Hematopoietic multipotent progenitor cell treated with erythropoietin and hydrocortisone succinate and interleukin-3 and kit ligand, for 17 days (in vitro differentiated cells): ENCODE measurements around the gene F12.

Source experiments
- DNase-seq: peaks from one replicate; pipeline ENCODE4 v3.0.0-alpha.2; 2015; ENCODE audit warnings: low spot score

F12 gene

DNA sequence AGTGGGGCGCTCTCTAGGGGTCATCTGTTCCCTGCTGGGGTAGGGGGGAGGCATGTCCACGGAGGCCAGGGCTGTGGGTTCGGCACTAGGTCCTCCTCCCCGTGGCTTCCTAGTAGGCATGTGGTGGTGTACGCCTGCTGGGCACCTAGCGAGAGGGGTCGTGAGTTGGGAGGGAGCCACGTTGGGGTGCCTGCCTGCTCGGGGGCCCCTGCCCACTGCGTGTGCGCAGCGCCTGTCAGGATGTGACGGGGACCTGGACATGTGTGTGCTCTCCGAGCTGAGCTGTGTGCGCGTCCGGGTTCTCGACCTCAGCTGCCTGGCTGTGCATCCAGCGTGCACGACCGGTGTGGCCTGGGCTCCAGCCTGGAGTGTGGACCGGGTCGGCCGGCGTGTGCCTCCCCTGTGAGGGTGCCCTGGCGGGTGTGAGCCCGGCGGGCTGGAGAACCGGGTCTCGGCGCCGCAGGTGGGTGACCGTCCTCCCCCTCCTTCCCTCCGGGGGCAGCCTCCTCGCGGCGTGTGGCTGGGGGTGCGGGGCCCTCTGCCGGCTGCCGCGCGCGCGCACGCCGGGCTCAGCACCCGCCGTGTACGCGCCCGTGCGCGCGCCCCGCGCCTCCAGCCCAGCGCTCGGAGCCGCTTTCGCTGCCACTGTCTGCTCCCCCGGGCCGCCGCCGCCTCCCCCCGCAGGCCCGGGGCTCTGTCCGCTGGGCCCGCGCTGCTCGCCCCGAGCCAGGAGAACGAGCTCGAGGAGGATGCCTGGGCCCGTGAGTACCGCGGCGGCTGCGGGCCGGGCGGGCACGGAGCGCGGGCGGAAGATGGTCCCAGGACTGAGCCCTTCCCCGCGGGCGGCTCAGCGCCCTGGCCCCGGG lies 37.1 kb upstream of the F12 start, which contains the start of gene PRR7:
TSS of gene PRR7 (plus strand) at position 615 of the 866 bp plus-strand sequence. CDS start 8,254 bp downstream, outside the sequence.
- no peak for DNase-seq

DNA sequence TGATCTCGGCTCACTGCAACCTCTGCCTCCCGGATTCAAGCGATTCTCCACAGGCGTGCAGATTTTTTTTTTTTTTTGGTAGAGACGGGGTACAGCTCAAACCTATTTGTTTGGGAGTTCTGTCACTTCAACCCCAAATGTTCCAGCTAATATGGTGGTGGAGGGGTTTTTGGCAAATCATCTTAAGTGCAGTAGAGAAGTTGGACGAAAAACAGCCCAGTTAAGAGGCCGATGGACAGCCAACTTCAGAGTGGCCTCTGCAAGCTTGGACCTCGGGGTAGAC lies 36.5 kb upstream of the F12 start:
- DNase-seq = no peak

DNA sequence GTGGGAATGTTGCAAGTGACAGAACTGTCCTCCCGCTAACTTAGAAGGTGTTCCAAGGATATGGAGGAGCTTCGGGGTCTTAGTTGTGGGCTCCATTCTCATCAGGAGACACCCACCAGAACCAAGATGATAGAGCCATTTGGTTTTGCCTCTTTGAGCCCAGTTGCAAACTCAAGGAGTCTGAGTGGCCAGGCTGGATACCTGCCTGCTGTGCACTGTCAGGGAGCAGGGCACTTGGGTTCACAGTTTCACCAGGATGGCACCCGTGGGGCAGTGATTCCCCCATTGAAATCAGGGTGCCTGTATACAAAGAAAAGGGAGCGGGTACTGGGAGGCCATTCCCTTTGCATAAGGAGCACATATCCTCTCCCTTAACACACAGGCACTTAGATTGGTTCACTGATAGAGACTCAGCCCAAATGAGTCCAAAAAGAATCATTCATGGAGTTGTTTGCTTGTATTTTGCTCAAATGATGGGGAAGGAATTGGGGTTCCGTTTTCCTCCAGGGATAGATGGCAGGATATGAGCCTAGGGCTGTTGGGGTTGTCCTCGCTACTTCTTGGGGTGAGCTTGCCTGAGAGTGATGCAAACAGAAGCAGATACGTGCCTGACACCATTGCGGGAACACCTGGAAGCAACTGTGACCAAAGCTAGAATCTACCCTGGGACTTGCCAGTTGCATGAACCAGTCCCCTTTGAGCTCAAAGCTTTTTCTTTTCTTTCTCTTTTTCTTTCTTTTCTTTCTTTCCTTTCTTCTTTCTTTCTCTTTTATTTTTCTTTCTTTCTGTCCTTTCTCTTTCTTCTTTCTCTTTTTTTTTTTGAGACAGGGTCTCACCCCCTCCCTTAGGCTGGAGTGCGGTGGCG lies 35.9 kb upstream of the F12 start:
- DNase-seq = no peak

DNA sequence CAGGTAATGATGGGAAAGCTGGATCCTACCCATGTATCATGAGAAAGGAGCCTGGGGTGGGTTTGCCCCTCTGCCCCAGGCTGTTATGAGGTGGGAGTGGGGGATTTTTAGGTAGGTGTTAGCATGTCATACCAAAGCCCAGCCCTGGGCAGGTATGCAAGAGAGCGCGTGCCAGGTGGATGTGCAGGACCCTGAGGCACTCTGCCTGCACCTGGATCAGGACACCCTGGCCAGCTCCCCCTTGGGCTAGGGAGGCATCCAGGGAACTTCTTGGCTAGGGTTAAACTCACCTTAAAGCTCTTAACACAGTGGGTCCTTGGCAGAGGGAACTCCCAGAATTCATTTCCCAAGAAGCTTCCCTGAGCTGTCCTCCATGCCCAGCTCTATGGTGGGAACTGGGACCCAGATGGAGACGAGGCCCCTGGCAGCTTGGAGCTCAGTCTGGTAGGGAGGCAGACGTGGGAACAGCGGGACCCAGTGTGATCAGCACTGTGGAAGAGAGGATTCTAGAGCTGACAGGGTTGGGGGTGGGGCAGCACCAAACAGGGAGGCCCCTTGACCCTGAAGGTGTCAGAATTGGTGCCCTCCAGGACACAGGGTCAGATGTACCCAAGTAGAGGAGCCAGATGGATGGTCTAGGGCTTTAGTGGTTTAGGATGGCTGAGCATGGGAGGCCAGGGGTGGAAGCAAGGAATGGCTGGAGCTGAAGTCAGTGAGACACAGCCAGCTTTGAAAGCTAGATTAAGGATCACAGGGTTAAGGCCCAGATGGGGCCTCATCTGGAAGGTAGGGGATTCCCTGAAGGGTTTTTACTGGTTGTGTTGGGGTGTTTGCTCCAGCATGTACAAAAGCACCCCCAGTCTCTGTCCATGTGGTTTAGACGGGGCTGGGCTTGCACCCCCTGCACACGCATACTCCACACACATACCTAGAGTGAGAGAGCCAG lies 35.0 kb upstream of the F12 start:
- DNase-seq = no peak

DNA sequence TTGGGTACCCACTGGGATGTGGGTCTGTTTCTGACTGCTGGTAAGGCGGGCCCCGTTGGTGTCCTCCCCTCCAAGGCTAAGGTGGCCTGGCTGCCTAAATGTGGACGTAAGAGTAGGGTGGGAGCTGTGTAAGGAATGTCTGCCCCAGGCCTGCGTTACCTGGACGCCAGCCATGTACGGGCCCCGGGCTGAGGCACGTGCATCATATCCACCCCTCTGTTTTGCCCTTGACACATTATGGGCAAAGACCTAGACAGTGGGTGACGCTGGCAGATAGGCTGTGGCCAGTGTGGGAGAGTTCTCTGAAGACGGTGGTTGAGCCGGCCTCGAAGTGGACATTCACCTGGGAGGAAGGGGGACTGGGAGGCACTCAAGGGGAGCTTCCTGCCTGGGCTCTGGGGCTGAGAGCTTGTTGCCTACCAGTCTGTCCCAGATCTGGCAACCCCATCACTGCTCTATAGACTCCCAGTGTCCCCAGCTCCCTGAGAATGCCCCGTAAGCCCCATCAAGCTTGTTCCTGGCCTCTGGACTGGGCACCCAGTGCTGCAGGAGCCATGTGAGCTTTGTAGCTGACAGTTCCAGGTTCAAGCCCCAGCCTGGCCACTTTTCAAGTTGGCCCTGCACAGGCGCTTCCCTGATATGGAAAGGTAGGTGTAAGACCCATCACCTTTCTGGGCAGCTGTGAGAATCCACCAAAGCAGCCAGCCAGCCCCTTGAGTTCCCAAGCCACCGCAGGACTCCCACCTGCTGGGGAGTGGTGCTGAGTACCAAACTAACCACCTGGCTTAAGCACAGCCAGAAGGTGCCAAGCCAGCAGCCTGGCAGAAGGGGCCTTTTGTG lies 34.0 kb upstream of the F12 start:
- DNase-seq = no peak

DNA sequence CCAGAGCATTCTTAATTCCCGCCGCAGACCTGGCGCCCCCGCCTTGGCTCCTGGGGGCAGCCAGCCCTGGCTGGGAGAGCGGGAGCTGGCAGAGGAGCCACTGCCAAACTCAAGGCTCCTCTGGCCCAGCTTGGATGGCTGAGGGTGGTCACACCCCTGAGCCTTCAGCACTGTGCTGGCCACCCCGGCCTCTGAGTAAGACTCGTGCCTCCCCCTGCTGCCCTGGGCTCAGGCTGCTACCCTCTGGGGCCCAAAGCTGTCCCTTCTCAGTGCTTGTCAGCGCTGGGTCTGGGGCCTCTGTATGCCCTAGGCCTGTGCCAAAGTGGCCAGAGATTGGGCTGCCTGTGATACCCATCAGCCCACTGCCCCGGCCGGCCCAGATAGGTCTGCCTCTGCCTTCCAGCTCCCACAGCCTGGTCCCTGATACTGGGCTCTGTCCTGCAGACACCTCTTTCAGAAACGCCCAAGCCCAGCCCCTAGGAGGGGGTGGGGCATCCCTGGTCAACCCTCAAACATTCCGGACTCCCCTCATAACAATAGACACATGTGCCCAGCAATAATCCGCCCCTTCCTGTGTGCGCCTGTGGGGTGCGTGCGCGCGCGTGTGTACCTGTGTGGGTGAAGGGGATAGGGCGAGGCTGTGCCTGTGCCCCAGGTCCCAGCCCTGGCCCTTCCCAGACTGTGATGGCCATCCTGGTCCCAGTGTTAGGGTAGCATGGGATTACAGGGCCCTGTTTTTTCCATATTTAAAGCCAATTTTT lies 32.9 kb upstream of the F12 start:
- DNase-seq = no peak

DNA sequence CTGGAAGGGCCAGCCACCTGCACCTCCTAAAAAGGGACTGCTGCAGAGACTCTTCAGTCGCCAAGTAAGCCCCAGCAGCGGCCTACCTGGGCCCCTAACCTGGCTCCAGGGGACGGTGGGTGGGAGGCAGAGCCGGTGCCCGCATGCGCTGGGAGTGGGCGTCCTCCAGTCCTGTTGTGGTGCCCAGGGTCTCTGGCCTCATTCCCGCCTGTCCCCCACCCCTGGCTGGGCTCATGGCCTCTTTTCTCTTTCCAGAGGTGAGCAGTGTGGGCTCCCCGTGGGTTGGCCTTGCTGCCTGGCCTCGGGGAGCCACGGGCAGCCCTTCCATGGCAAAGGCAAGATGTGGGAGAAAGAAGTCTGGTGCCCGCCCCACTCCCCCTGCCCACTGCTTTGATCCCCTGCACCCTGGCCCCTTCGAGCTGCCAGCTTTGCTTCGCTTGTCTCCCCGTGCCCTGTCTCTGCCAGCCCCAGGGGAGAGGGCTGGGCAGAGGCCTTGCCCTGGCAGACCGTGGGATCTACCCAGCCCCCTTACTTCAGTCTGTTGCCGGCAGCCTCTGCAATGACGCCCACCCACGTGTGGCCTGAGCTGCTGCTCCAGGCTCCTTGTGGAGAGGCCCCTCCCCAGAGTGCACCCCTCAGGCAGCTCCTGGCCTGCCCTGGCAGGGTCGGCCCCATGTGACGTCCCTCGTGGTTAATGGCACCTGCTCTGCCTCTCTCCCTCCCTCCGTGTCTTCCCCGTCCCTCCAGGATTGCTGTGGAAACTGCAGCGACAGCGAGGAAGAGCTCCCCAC lies 31.8 kb upstream of the F12 start:
- no peak for DNase-seq

DNA sequence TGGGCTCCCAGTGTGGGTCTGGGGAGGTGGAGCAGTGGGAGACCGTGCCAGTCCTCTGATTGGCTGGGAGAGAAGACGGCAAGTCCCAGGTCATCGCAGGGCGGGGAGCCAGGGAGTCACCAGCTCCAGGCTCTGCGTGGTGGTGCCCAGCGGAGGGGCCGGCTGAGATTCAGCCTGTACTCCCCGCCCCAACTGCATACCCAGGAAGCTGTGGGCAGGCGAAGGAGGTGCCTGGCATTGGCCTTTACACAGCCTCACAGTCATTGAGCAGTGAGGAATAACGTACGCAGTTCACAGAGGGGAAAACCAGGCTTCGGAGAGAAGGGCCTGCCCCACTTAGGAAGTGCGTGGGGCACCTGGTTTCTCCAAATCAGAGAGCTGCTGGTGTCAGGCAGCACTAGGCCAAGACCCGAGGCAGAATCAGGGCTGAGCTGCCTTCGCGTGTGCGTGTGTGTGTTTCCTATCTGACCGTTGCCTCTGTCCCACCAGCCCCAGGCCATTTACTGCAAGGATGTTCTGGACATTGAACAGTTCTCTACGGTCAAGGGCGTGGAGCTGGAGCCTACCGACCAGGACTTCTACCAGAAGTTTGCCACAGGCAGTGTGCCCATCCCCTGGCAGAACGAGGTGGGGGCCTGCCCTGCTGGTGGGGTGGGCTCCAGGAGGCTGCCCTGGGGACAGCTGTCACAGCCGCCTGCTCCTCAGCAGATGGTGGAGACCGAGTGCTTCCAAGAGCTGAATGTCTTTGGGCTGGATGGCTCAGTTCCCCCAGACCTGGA lies 31.0 kb upstream of the F12 start:
- DNase-seq = no peak

DNA sequence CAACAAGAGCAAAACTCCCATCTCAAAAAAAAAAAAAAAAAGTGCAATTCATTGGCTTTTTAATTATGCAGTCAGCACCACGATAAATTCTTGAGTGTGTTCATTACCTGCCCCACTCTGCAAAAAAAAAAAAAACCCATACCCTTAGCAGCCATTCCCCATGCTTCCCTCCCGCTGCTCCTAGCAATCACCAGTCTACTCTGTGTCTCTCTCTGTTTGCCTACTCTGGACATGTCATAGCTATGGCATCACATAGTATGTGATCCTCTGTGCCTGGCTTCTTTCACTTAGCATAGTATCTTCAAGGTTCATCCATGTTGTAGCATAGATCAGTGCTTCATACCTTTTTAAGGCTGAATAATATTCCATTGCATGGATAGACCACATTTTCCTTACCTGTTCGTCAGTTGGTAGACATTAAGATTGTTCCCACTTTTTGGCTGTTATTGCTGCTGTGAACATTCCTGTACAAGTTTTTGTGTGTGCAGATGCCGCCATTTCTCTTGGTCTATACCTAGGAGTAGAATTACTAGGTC lies 30.2 kb upstream of the F12 start:
- DNase-seq = no peak

DNA sequence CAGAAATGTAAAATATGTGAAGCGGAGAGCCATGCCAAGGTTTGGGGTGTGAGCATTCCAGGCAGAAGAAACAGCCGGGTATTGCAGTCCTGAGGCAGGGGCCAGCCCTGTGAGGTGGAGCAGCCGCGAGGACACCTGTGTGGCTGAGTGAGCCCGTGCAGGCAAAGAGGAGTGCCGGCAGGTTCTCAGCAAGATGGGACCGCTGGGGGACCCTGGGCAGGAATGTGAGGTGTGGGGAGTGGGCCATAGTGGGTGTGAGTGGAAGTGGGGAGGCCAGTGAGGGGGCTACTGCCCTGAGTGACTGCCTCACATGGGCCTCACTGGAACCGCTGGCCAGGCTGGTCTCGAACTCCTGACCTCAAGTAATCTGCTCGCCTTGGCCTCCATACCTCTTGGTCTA lies 29.1 kb upstream of the F12 start:
- DNase-seq = no peak

DNA sequence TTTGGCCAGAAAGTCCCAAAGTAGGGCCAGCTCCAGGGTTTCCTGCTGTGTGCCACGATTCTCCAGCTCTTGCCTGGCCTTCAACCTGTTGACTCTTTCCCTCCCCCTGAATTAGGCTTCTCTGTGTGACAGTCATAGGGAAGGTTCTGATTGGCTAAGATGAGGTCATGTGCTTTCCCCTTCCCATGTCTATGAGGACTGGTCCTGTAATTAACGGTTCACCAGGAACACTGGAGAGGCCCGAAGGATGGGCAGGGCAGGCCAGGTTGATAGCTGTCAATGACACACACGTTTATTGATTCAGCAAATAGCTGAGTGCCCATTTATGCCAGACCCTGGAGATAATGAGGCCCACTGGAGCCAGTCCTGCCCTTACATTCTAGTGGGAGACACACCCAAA lies 28.3 kb upstream of the F12 start:
- no peak for DNase-seq

DNA sequence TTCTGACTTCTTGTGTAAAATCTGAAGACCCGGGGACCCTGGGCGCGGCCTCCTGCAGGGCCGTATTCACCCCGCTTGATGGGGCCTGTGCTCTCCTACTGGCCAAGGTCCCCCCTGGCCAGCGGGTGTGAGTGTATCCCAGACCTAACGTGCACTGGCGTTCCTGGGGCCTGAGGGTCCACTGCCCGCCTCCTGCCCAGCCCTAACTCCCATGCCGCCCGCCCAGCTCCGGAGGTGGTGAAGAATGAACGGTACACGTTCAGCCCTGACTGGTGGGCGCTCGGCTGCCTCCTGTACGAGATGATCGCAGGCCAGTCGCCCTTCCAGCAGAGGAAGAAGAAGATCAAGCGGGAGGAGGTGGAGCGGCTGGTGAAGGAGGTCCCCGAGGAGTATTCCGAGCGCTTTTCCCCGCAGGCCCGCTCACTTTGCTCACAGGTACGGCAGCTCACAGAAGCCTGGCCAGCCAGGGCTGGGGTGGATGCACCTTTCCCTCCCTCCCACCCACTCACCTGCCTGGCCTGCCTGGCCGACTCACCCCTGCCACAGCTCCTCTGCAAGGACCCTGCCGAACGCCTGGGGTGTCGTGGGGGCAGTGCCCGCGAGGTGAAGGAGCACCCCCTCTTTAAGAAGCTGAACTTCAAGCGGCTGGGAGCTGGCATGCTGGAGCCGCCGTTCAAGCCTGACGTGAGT lies 26.6 kb upstream of the F12 start:
- no peak for DNase-seq

DNA sequence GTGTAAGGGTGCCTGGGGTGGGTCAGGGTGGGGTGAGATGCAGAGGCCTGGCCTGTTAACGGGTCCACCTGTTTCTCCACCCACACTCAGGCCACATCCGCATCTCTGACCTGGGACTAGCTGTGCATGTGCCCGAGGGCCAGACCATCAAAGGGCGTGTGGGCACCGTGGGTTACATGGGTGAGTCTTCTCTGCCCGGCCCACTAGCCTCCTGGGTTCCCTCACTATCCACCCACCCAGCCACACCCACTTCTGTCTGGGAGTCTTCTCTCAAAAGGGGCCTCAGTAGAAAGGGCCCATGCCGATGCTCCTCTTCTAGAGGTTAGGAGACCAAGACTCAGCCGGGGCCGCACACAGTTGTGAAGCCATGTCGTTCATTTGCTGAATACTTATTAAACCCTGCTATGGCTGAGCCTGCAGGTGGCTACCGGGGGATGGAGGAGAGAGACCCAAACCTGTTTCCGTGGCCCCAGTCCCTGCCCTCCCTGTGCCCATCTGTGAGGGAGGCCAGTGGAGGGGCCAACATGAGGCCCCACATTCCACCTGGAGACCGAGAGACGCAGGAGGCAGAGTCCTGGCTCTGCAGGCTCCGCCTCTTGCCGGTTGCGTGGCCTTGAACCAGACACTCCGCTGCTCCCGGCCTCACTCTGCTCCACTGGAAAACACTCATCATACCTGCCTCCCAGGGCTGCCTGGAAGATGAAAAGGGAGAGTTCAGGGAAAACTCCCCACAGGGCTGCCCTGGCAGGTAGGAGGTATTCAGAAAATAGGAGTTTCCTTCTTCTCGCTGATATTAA lies 25.8 kb upstream of the F12 start:
- no peak for DNase-seq

DNA sequence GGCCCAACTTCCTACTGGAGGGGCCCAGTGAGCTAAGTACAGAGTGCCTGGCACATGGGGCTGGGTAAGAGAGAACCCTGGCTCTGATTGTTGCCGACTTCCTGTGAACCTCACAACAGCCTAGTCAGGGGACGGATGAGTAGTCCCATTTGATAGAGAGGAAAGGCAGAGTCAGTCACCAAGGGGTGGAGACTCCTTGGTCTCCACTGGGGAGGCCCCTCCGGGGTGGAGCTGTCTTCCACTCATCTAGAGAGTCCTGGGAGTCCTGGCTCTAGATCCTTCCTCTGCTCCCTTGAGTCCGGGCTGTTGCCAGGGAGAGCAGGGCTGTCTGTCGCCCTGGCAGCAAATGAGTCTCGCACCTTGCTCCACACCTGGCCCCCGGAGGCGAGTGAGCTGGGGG lies 25.1 kb upstream of the F12 start:
- no peak for DNase-seq

DNA sequence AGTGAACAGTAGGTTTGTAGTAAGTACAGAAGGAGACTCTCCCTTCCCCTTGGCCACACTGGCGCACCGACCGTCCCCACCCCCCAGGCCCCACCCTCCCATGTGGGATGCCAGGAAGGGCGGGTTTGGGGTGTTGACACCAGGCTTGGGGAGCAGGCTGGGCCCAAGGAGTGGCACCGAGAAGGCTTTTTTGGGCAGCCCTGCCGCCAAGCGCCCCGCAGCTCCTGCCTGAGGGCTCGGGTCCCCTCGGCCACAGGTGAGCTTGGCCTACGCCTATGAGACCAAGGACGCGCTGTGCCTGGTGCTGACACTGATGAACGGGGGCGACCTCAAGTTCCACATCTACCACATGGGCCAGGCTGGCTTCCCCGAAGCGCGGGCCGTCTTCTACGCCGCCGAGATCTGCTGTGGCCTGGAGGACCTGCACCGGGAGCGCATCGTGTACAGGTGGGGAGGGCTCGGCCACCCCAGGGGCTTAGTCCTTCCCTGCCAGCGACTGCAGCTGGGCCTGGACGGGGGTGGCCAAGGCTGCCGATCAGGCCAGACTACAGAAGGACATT lies 24.4 kb upstream of the F12 start:
- no peak for DNase-seq

DNA sequence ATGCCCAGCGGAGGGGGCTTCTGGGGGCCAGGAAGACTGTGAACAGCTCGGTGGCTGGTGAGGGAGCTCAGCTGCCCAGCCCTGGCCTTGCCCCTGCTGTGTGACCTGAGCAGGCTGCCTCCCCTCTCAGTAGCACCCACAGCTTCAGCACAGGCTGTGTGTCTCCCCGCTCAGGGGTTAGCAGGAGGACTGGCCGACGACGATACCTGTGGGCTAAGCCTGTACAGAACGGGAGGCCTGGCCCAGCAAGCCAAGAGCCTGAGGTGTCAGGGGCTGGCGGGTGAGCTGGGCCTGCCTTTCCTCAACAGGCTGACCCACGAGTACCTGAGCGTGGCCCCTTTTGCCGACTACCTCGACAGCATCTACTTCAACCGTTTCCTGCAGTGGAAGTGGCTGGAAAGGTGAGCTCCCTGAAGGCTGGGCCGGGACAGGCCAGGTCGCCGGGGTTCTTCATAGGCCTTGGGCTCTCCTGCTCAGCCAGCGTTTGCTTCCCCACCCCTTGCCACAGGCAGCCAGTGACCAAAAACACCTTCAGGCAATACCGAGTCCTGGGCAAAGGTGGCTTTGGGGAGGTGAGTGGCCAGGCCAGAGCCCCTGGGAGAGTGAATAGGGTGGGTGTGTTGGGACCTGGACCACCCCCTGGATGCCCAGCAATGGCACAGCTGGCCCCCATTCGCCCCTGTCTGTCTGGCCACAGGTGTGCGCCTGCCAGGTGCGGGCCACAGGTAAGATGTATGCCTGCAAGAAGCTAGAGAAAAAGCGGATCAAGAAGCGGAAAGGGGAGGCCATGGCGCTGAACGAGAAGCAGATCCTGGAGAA lies 23.7 kb upstream of the F12 start:
- DNase-seq = no peak
